Neural cell (in vitro differentiated cells): ENCODE measurements around the gene CAPZA2. TPM values are rescaled to one million over a fixed set of nuclear protein-coding genes. Genes with fewer than 3 reads are reported as not detected.
"Not testable (repeated sequence)": the region's sequence is repeated elsewhere in the genome, so short reads cannot be mapped to it uniquely, and the experiment has no call there.

Source experiments
- H2AFZ ChIP-seq: fragments of 200-600, 300-800 bp; sonication (generic), shearing (Covaris generic); 2 replicates; pipeline ENCODE4 v1.6.0; 2014; ENCODE audit warnings: low read depth, mild to moderate bottlenecking, antibody characterized with exemption, low read length, moderate library complexity
- H3F3A ChIP-seq: fragments of 200-600 bp; shearing (Covaris generic); 2 replicates; pipeline ENCODE4 v1.6.1; 2016; ENCODE audit warnings: mild to moderate bottlenecking, moderate library complexity, mixed read lengths, antibody characterized with exemption, low read length; ENCODE audit not compliant: insufficient read depth, poor library complexity, severe bottlenecking
- H3K27ac ChIP-seq: fragments of 200-600, 300-800 bp; sonication (generic), shearing (Covaris generic); 2 replicates; pipeline ENCODE4 v1.5.1; 2014; ENCODE audit warnings: mild to moderate bottlenecking, low read length, moderate library complexity
- H3K27me3 ChIP-seq: fragments of 300-800, 200-600 bp; sonication (generic), shearing (Covaris generic); 2 replicates; pipeline ENCODE4 v1.6.0; 2014; ENCODE audit warnings: mild to moderate bottlenecking, low read depth, low read length, moderate library complexity; ENCODE audit not compliant: insufficient read depth
- H3K36me3 ChIP-seq: fragments of 300-800, 200-600 bp; sonication (generic), shearing (Covaris generic); 2 replicates; pipeline ENCODE4 v1.5.1; 2014; ENCODE audit warnings: mild to moderate bottlenecking, antibody characterized with exemption, low read length, moderate library complexity; ENCODE audit not compliant: insufficient read depth
- H3K4me2 ChIP-seq: fragments of 300-800, 200-600 bp; sonication (generic), shearing (Covaris generic); 2 replicates; pipeline ENCODE4 v1.6.0; 2014; ENCODE audit warnings: mild to moderate bottlenecking, low read length
- H3K4me3 ChIP-seq: fragments of 300-800, 200-600 bp; sonication (generic), shearing (Covaris generic); 2 replicates; pipeline ENCODE4 v1.5.1; 2014; ENCODE audit warnings: mild to moderate bottlenecking, low read length, moderate library complexity
- H3K79me2 ChIP-seq: fragments of 200-600 bp; shearing (Covaris generic); replicated peaks from 2 replicates; pipeline ENCODE4 v1.6.0; 2014; ENCODE audit warnings: mild to moderate bottlenecking, low read length, moderate library complexity; ENCODE audit not compliant: insufficient read depth
- H3K9ac ChIP-seq: fragments of 300-800, 200-600 bp; sonication (generic), shearing (Covaris generic); 2 replicates; pipeline ENCODE4 v1.6.1; 2016; ENCODE audit warnings: mild to moderate bottlenecking, low read length, mixed read lengths
- H3K9me2 ChIP-seq: fragments of 200-600 bp; shearing (Covaris generic); 2 replicates; pipeline ENCODE4 v1.6.1; 2016; ENCODE audit warnings: mild to moderate bottlenecking, low read length, mixed read lengths; ENCODE audit not compliant: insufficient read depth
- H3K9me3 ChIP-seq: fragments of 200-600, 300-800 bp; sonication (generic), shearing (Covaris generic); 2 replicates; pipeline ENCODE4 v1.6.1; 2016; ENCODE audit warnings: mild to moderate bottlenecking, mixed run types, low read length, moderate library complexity, mixed read lengths
- H4K20me1 ChIP-seq: fragments of 200-600 bp; shearing (Covaris generic); 2 replicates; pipeline ENCODE4 v1.6.1; 2016; ENCODE audit warnings: mild to moderate bottlenecking, mixed run types; ENCODE audit not compliant: insufficient read depth
- CTCF ChIP-seq: fragments of 450-650 bp; IDR thresholded peaks from 2 replicates; pipeline ENCODE4 v1.5.1; 2014; ENCODE audit warnings: antibody characterized with exemption, mild to moderate bottlenecking, moderate library complexity; ENCODE audit not compliant: poor library complexity, severe bottlenecking
- EP300 ChIP-seq: fragments of 450-650 bp; conservative IDR thresholded peaks from 2 replicates; pipeline ENCODE4 v1.6.1; 2014; ENCODE audit warnings: antibody characterized with exemption, mild to moderate bottlenecking, moderate library complexity; ENCODE audit not compliant: poor library complexity, severe bottlenecking
- EZH2 ChIP-seq: fragments of 200-600, 300-800 bp; shearing (Covaris generic), sonication (generic); IDR thresholded peaks from 2 replicates; pipeline ENCODE4 v1.6.1; 2014; ENCODE audit warnings: antibody characterized with exemption, low read length, borderline replicate concordance, mild to moderate bottlenecking; ENCODE audit not compliant: insufficient read depth, poor library complexity, severe bottlenecking
- MXI1 ChIP-seq: fragments of 450-650 bp; conservative IDR thresholded peaks from 2 replicates; pipeline ENCODE4 v1.6.1; 2014; ENCODE audit warnings: antibody characterized with exemption, mild to moderate bottlenecking; ENCODE audit not compliant: poor library complexity, severe bottlenecking
- POLR2AphosphoS5 ChIP-seq: IDR thresholded peaks from 2 replicates; pipeline ENCODE4 v1.6.1; 2012
- RAD21 ChIP-seq: fragments of 450-650 bp; conservative IDR thresholded peaks from 2 replicates; pipeline ENCODE4 v1.6.1; 2014; ENCODE audit warnings: antibody characterized with exemption, mild to moderate bottlenecking, moderate library complexity
- REST ChIP-seq: IDR thresholded peaks from 2 replicates; pipeline ENCODE4 v1.6.1; 2012; ENCODE audit warnings: borderline replicate concordance
- SMC3 ChIP-seq: fragments of 450-650 bp; conservative IDR thresholded peaks from 2 replicates; pipeline ENCODE4 v1.6.1; 2014; ENCODE audit warnings: antibody characterized with exemption, mild to moderate bottlenecking, moderate library complexity; ENCODE audit not compliant: poor library complexity
- TAF1 ChIP-seq: IDR thresholded peaks from 2 replicates; pipeline ENCODE4 v1.6.1; 2012; ENCODE audit warnings: low read depth
- polyA plus RNA-seq: library from polyadenylated mRNA; depleted of rRNA; stranded (reverse); fragments of >200 nt; gene quantifications from 2 replicates; pipeline ENCODE4 v1.2.3, GENCODE V29; 2014

The CAPZA2 gene
- polyA plus RNA-seq, 1 donor from 2014 or later = 191 TPM

- H3K4me3 ChIP-seq, H3K9me3 ChIP-seq, H3K9ac ChIP-seq, H3K36me3 ChIP-seq, H2AFZ ChIP-seq, H3K79me2 ChIP-seq, H4K20me1 ChIP-seq, H3K4me2 ChIP-seq, H3K9me2 ChIP-seq, H3K27me3 ChIP-seq, H3F3A ChIP-seq, H3K27ac ChIP-seq: not testable (repeated sequence)
These were observed 99.7 kb downstream of the CAPZA2 start for GRCh38 chr7:116961966-116962673.

- H3K36me3 ChIP-seq = no peaks in the 10 kb centered on the region
- no peaks in the 10 kb centered on the region for H3K9me2 ChIP-seq
- H2AFZ ChIP-seq = no peak overlapping the region
- H3K9me3 ChIP-seq = no peaks in the 10 kb centered on the region
- no peaks in the 10 kb centered on the region for H3K79me2 ChIP-seq
- no peak overlapping the region for H3K9ac ChIP-seq
- no peaks in the 10 kb centered on the region for H3F3A ChIP-seq
- TF ChIP-seq EZH2 (no peak), REST (no peak), EP300 (no peak), TAF1 (no peak), CTCF (no peak), RAD21 (no peak), MXI1 (no peak), POLR2AphosphoS5 (no peak), SMC3 (no peak)
- H3K4me2 ChIP-seq = no peak overlapping the region
- H3K27ac ChIP-seq = no peak overlapping the region
- H4K20me1 ChIP-seq = no peaks in the 10 kb centered on the region
- no peak overlapping the region for H3K4me3 ChIP-seq
- no peaks in the 10 kb centered on the region for H3K27me3 ChIP-seq
These were observed 100.8 kb downstream of the CAPZA2 start for GRCh38 chr7:116963234-116963633.
